ENCODE results near the gene ZDHHC11B. TPM values are rescaled to one million over a fixed set of nuclear protein-coding genes. Genes with fewer than 3 reads are reported as not detected.
"Not testable (repeated sequence)": the region's sequence is repeated elsewhere in the genome, so short reads cannot be mapped to it uniquely, and the experiment has no call there.

ZDHHC11B gene
- total RNA-seq, 1 donor from 2014 or later, result 20.0 TPM

DNA sequence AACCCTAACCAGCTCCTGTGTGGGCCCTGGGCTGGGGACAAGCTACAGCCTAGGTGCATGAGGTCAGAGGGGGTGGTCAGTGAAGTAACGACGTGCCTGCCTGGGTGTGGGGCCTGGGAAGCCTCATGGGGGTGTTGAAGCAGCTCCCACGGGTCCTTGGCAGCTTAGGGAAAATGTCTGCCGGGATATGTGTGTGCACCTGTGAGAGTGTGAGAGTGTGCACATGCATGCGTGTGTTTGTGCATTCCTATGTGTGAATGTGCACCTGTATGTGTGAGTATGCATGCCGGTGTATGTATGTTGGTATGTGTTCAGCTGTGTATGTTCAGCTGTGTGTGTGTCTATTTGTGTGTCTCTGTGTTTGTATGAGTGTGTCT lies 3.3 kb upstream of the ZDHHC11B start:
- DNase-seq; ATAC-seq; intact Hi-C loops (cut with micrococcal nuclease): not testable (repeated sequence)

- DNase-seq; ATAC-seq; intact Hi-C loops (cut with micrococcal nuclease): not testable (repeated sequence)
Measured at GRCh38 chr5:787224-787856, 2.8 kb upstream of the ZDHHC11B start.

DNA sequence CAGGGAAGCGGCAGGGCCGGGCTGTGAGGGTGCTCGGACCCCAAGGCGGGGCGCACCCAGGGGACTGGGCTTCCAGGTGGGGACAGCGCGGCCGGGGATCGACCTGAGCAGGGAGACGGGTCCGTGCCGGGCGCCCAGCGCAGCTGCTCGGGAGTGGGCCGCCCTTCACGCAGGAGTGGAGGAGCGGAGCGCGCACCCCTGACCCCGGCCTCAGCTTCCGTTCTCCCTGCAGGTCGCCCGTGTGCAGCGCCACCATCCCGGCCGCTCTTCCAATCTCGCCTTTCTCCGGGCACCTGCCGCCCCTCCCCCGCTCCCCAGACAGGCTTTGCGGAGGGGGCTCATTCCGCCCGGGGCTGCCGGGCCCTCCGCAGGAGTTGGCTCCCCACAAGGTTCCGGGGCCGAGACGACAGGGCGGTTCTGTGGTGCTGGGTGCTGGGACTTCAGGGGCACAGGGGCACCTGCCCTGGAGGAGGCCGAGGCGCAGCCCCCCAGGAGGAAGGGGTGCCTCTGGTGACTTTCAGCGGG lies 714 bp upstream of the ZDHHC11B start:
- DNase-seq; intact Hi-C loops (cut with micrococcal nuclease): not testable (repeated sequence)
- peak; percentile 31 for ATAC-seq

GRCh38 chr5:783881-784427 lies 575 bp downstream of the ZDHHC11B start:
- ATAC-seq (peak; percentile 18), DNase-seq (peak; percentile 55)
- intact Hi-C loops (cut with micrococcal nuclease), result not testable (repeated sequence)

DNA sequence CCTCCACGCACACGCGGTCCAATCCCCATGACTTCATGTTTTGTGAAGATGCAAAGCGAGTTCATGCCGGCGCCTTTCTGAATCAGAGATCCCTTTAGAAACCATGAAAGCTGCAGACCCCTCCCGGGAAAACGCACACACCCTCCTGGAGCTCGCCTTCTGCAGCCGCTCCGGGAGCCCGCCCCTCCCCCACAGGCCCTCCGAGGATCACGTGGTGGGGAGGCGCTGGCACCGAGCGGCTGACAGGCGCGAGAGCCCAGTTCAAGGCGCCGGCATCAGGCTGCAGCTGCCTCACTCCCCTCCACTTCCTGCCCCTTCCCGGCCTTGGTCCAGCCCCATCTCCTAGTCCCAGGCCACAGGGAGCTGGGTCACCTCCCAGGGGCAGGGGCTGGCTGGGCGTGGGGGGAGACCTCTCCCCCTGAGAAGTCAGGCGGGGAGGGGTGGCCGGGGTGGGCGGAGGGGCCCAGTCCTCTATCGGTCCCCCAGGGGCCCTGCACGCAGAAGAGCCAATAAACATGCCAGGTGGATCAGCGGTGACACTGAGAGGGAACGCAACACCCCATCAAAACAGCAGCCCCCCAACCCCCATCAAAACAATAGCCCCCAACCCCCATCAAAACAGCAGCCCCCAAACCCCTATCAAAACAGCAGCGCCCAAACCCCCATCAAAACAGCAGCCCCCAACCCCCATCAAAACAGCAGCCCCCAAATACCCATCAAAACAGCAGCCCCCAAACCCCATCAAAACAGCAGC lies 1.3 kb downstream of the ZDHHC11B start:
- peak; percentile 74 for ATAC-seq
- DNase-seq, result peak; percentile 71
- intact Hi-C loops (cut with micrococcal nuclease), result not testable (repeated sequence)

DNA sequence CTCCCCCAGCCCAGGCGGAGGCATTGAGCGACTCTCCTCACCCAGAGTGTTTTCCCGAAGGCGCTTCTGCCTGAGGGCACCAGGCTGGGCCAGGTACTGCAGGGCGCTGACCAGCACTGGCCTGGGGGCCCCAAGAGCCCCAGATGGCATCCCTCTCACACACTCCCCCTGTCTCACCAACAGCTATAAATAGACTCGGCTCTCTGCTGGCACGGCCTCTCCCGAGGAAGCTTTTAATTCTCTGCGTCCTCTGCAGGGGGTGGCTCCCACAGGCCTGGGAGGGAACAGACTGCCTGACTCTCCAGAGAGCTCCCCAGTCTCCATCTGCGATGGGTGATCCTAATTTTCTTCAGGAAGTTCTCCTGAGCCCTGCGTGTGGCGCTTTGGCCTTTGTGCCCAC lies 2.2 kb downstream of the ZDHHC11B start:
- intact Hi-C loops (cut with micrococcal nuclease); DNase-seq: not testable (repeated sequence)
- ATAC-seq, result peak; percentile 70

- DNase-seq; intact Hi-C loops (cut with micrococcal nuclease); ATAC-seq: not testable (repeated sequence)
Measured at GRCh38 chr5:780571-780970, 4.0 kb downstream of the ZDHHC11B start.

GRCh38 chr5:778967-779366 lies 5.6 kb downstream of the ZDHHC11B start:
- ATAC-seq; intact Hi-C loops (cut with micrococcal nuclease); DNase-seq: not testable (repeated sequence)

DNA sequence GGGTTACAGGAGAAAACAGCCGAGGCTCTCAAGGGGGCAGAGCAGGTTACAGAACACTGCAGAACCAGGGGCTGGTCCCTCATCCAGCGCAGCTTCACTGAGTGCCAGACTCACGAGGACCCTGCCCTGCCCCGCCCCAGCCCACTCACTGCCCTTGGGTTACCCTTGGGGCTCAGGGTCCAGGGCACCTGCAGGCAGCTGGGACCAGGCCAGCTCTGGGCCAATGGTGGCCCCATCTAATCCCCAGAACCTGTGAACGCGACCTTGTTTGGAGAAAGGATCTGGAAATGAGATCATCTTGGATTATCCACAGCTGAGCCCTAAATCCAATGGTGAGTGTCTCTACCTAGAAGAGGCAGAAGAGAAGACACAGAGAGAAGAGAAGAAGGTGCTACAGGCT lies 6.1 kb downstream of the ZDHHC11B start:
- ATAC-seq; intact Hi-C loops (cut with micrococcal nuclease): not testable (repeated sequence)
- peak; percentile 23 for DNase-seq

DNA sequence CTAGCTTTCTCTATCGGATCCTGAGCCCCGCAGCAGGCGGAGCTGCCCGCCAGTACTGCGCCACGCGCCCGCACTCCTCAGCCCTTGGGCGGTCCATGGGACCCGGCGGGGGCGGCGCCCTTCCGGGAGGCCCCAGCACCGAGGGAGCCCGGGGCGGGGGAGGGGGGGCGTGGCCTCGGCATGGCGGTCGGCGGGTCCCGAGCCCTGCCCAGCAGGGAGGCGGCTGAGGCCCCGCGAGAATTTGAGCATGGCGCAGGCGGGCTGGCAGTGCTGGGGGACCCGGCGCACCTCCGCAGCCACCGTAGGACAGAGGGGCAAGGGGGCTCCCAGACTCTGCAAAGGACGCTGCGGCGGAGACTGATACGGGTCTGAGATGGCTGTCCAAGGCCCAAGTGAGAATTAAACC lies 6.8 kb downstream of the ZDHHC11B start:
- ATAC-seq (no peak), DNase-seq (no peak)
- intact Hi-C loops (cut with micrococcal nuclease), result no loop called here

DNA sequence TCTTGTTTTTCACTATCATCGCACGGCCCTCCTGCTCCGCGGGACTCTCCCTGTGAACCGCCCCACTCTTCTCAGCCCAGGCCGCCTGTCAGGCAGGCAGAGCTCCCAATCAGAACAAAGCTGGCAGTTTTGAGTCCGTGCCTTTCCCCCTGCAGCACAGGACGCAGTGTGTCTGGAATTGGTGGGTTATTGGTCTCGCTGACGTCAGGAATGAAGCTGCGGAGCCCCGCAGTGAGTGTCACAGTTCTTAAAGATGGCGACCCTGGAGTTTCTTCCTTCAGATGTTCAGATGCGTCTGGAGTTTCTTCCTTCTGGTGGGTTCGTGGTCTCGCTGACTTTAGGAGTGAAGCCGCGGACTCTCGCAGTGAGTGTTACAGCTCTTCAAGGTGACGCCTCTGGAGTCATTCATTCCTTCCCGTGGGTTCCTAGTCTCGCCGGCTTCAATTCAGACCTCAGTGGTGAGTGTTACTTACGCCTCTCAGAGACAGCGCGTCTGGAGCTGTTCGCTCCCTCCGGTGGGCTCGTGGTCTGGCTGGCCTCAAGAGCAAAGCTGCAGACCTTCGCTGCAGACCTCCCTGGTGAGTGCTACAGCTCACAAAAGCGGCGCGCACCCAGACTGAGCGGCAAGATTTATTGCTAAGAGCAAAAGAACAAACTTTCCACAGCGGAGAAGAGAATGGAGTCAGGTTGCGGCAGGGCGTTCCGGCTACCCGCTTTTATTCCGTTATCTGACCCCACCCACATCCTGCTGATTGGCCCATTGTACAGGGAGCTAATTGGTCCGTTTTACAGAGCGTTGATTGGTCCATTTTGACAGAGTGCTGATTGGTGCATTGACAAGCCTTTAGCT lies 7.4 kb downstream of the ZDHHC11B start:
- ATAC-seq, result no peak
- intact Hi-C loops (cut with micrococcal nuclease), result no loop called here
- DNase-seq, result no peak

GRCh38 chr5:775961-776861 lies 8.3 kb downstream of the ZDHHC11B start:
- ATAC-seq, result peak; percentile 3
- no peak for DNase-seq
- intact Hi-C loops (cut with micrococcal nuclease), result no loop called here

GRCh38 chr5:775595-775960 lies 9.0 kb downstream of the ZDHHC11B start:
- ATAC-seq, result peak; percentile 33
- DNase-seq; intact Hi-C loops (cut with micrococcal nuclease): not testable (repeated sequence)

- ATAC-seq; DNase-seq; intact Hi-C loops (cut with micrococcal nuclease): not testable (repeated sequence)
Measured at GRCh38 chr5:774854-775505, 9.5 kb downstream of the ZDHHC11B start.

DNA sequence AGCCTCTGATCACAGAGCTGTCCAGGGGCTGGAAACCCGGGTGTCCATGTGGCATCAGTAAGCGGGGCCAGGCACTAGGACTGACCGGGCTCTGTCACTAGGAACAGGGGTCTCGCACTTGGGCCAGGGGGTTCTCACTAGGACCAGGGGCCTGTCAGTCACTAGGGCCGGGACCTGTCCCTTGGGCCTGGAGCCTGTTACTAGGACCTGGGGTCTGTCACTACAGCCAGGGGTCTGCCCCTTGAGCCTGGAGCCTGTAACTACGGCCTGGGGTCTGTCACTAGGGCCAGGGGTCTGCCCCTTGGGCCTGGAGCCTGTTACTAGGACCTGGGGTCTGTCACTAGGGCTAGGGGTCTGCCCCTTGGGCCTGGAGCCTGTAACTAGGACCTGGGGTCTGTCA lies 10.2 kb downstream of the ZDHHC11B start:
- DNase-seq; ATAC-seq; intact Hi-C loops (cut with micrococcal nuclease): not testable (repeated sequence)

DNA sequence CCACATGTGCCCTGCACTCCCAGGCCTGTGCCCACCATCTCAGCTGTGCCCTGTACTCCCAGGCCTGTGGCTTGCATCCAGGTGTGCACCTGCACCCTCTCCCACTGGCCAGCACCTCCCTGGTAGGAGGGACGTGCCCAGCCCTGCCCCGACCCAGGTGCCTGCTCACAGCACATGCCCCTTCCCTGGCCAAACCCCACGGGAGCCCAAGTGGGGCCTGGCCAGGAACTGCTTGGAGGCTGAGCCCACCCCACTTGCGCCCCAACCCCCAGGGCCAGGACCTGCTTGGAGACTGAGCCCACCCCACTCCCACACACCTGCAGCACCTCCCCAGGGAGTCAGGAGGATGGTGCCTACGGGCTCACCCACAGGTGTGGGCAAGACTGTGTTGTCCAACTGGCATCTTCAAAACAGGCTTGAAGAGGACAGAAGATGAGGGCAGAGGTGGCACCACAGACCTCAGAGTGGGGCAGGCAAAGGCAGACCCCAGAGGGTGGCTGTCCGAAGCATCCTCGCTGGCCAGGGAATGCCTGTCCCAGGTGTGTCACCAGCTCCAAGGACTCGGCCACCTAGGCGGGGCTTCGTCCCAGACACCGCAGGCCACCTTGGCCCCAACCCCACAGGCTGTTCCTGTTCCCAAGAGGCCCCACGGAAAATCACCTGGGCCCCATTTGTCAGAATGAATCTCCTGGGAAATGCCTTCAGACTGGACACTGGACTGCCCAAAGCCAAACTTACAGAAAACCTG lies 10.8 kb downstream of the ZDHHC11B start:
- ATAC-seq (no peak), DNase-seq (no peak)
- intact Hi-C loops (cut with micrococcal nuclease), result no loop called here

GRCh38 chr5:772931-773330 lies 11.6 kb downstream of the ZDHHC11B start:
- intact Hi-C loops (cut with micrococcal nuclease); ATAC-seq; DNase-seq: not testable (repeated sequence)
